Heart right ventricle (tissue), 16 donors: ENCODE measurements around the gene SMAD9. TPM values are rescaled to one million over a fixed set of nuclear protein-coding genes. Genes with fewer than 3 reads are reported as not detected.

Source experiments
- ATAC-seq, 8 donors: fragments of 200-7000 bp; cut with Tn5 transposase; one replicate each; pipeline ENCODE4 v1.9.1; 2020; ENCODE audit warnings: mild to moderate bottlenecking in 8 of 8, moderate library complexity in 8 of 8, moderate number of reproducible peaks in 1 of 8
- DNase-seq, 2 donors: peaks; one replicate each; pipeline ENCODE4 v3.0.0-alpha.2; 2020
- H3K27ac ChIP-seq, 10 donors: fragments of 200-600 bp; sonication (generic) in 2 of 10; one replicate each; pipeline versions ENCODE4 v1.5.0 to v1.8.0; 2020 to 2022; ENCODE audit warnings: mild to moderate bottlenecking in 3 of 10
- H3K27me3 ChIP-seq, 7 donors: fragments of 200-600 bp; one replicate each; pipeline ENCODE4 v1.8.0; 2021 to 2022; ENCODE audit warnings: mild to moderate bottlenecking in 2 of 7
- H3K36me3 ChIP-seq, 9 donors: fragments of 200-600 bp; sonication (generic) in 1 of 9; one replicate each; pipeline versions ENCODE4 v1.5.0 to v1.8.0; 2020 to 2022; ENCODE audit warnings: mild to moderate bottlenecking in 2 of 9
- H3K4me1 ChIP-seq, 9 donors: fragments of 200-600 bp; sonication (generic) in 1 of 9; one replicate each; pipeline versions ENCODE4 v1.5.0 to v1.8.0; 2020 to 2022; ENCODE audit warnings: mild to moderate bottlenecking in 4 of 9
- H3K4me3 ChIP-seq, 10 donors: fragments of 200-600 bp; sonication (generic) in 2 of 10; one replicate each; pipeline versions ENCODE4 v1.5.0 to v1.8.0; 2020 to 2022; ENCODE audit warnings: mild to moderate bottlenecking in 7 of 10, moderate library complexity in 2 of 10
- H3K9me3 ChIP-seq, 11 donors: fragments of 200-600 bp in 10 of 11; sonication (generic) in 2 of 11; one replicate each; pipeline versions ENCODE4 v1.5.0 to v1.8.0; 2013 to 2022; ENCODE audit warnings: mild to moderate bottlenecking in 2 of 11, control low read depth in 1 of 11, moderate library complexity in 1 of 11
- WGBS, 2 donors: extraction: QIAGEN DNeasy Blood & Tissue Kit; methylation state at CpG; one replicate each; pipeline ENCODE4 v1.1.7; 2013; ENCODE audit warnings: inconsistent platforms in 1 of 2; 5-methylcytosine and 5-hydroxymethylcytosine counted together
- intact Hi-C, 10 donors: fragments of 100-400 bp; cut with DNase I; formaldehyde crosslinking; loops; one replicate each; pipeline versions ENCODE4 v1.11.1 to v1.14.2; 2022
- polyA plus RNA-seq, 2 donors: library from polyadenylated mRNA; stranded (reverse); fragments of 200-250 nt; gene quantifications; one replicate each; pipeline ENCODE4 v1.2.3, GENCODE V29; 2013
- total RNA-seq, 10 donors: library from RNA; stranded (reverse); fragmentation: NEBNext Ultra II Directional in 3 of 10; extraction: Animal tissue kit (Norgen Biotek cat#: 25700) in 3 of 10; gene quantifications; one replicate each; pipeline versions ENCODE4 v1.2.1 to v1.2.4, GENCODE V29; 2021 to 2023
- TF ChIP-seq, protein P1 (sequence below), 9 donors: fragments of 200-600 bp; sonication (generic) in 2 of 9; IDR thresholded peaks; one replicate each; pipeline versions ENCODE4 v1.5.0 to v1.8.0; 2021 to 2022; ENCODE audit warnings: antibody characterized with exemption in 9 of 9, mild to moderate bottlenecking in 5 of 9, moderate library complexity in 1 of 9
- donor health status: Arrhythmogenic right ventricular cardiomyopathy.
- donor health status: ischemic (EF 13 %, LVEDD 7.1; RV severe dilation, severe dysfunction).
- donor health status: healthy with polysubstance abuse.
- donor health status: DM: no; HTN: yes; CAD: no.
- donor health status: DM: no; HTN: no; CAD: no.
- donor health status: ischemic (EF 25% LVEDD 6.9; RV normal size, moderate dysfunction).
- donor health status: ischemic (EF 25% LVEDD 5.7; RV mildly dilated, moderate dysfunction).
- donor health status: healthy.
- donor health status: DM: yes; HTN: yes; CAD: no.
- donor health status: Ischemic cardiomyopathy.
- donor health status: ischemic (EF 35%, LVEDD 5.7; RV mildly dilated, moderate dysfunction).
- donor health status: nonischemic (EF 11% LVEDD 7.7; RV severe dilation, severe dysfunction).
- donor health status: DM: yes; HTN: yes; CAD: no.
- donor health status: PGD.
- donor health status: ischemic (EF 29% LVEDD 5.4; RV normal size, mild dysfunction).
- donor health status: nonischemic (EF 23%, LVEDD 6.1; RV moderate dilation, normal function).

Gene SMAD9
- total and polyA plus RNA-seq, 12 donors = 1.2 to 7.8 (median 3.4) TPM

DNA sequence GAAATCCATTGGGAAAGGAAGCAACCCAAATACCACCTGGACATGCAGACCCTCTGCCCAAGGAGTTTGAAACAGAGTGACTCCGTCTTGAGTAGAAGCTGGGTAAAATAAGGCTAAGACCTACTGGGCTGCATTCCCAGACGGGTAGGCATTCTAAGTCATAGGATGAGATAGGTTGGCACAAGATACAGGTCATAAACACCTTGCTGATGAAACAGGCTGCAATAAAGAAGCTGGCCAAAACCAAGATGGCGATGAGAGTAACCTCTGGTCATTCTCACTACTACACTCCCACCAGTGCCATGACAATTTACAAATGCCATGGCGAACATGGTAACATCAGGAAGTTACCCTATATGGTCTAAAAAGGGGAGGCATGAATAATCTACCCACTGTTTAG lies 60.8 kb downstream of the SMAD9 start:
- Histone ChIP-seq H3K36me3 (peaks cover 0 to 20% (median 0%) of the 10 kb centered on the region in 9 donors), H3K4me1 (peaks cover 0 to 19% (median 0%) of the 10 kb centered on the region in 9 donors), H3K27me3 (no peaks in the 10 kb centered on the region), H3K4me3 (no peak overlapping the region), H3K9me3 (no peaks in the 10 kb centered on the region), H3K27ac (no peak overlapping the region)
- DNase-seq (no peak), ATAC-seq (no peak)
- TF ChIP-seq, protein P1, sequence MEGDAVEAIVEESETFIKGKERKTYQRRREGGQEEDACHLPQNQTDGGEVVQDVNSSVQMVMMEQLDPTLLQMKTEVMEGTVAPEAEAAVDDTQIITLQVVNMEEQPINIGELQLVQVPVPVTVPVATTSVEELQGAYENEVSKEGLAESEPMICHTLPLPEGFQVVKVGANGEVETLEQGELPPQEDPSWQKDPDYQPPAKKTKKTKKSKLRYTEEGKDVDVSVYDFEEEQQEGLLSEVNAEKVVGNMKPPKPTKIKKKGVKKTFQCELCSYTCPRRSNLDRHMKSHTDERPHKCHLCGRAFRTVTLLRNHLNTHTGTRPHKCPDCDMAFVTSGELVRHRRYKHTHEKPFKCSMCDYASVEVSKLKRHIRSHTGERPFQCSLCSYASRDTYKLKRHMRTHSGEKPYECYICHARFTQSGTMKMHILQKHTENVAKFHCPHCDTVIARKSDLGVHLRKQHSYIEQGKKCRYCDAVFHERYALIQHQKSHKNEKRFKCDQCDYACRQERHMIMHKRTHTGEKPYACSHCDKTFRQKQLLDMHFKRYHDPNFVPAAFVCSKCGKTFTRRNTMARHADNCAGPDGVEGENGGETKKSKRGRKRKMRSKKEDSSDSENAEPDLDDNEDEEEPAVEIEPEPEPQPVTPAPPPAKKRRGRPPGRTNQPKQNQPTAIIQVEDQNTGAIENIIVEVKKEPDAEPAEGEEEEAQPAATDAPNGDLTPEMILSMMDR (IDR thresholded peaks at IDR 0.05) = no peak
- WGBS, 2 donors = 94 to 98% methylated on average over 4 of the region's 4 CpGs
- intact Hi-C loops = loop anchor here in 9 of 10 donors (2.0 to 10.0 kb wide), 5 partner anchors 63 to 123 kb away; partner anchors contain the start of gene SMAD9 (in 1 of the 9)

DNA sequence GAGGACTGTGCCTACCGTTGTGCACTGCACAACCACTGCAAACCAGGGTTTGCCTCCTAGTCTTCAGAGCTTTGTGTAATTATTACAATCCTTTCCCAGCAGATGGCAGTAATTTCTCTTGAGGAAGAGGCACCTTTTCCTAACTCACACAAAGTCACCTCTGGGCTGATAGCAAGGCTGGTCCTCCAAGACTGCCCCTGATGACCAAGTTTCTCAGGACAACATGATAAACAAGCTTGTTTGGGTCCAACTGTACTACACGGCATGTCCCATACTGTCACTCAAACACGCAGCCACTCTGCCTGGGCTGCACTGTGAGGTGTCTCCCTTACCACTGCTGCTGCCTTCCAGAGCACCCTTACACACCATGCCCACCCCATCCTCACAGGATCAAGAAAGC lies 61.7 kb downstream of the SMAD9 start:
- no peaks in the 10 kb centered on the region for H3K9me3 ChIP-seq
- H3K27me3 ChIP-seq = no peaks in the 10 kb centered on the region
- H3K4me3 ChIP-seq = no peak overlapping the region
- no peak overlapping the region for H3K27ac ChIP-seq
- DNase-seq (no peak), ATAC-seq (peak; percentile 37 to 76 (median 65))
- intact Hi-C loops = loop anchor here in 9 of 10 donors (2.0 to 10.0 kb wide), 5 partner anchors 64 to 124 kb away; partner anchors contain the start of gene SMAD9 (in 1 of the 9)
- H3K36me3 ChIP-seq = peaks cover 0 to 16% (median 0%) of the 10 kb centered on the region in 9 donors
- TF ChIP-seq, protein P1 (IDR thresholded peaks at IDR 0.05) = peak; percentile 14 to 64 (median 57)
- H3K4me1 ChIP-seq = peaks cover 0 to 19% (median 0%) of the 10 kb centered on the region in 9 donors
- 34 to 43% methylated on average over 3 of the region's 3 CpGs for WGBS, 2 donors

DNA sequence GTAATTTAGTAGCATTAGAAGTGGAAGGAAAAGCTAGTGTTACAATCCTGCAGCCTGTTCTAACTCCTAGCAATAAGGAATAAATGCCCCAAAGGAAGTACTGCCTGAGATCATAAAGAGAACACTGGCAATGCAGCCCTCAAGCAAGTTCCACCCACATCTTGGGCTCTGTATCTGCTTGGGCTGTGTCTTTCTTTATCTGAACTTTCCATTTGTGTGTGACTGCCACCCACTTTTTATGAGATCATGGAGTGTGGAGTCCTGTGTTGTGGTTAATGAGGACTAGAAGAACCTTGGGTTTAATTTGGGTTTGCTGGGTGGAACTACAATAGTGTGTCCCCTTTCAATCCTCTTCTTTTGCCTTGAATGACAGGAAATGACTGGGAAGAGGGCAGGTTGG lies 62.8 kb downstream of the SMAD9 start:
- DNase-seq (no peak), ATAC-seq (no peak)
- intact Hi-C loops = loop anchor here in 7 of 10 donors (2.0 to 10.0 kb wide), 5 partner anchors 65 to 125 kb away; partner anchors contain the start of gene SMAD9 (in 1 of the 7)
- H3K4me1 ChIP-seq = peaks cover 0 to 10% (median 0%) of the 10 kb centered on the region in 9 donors
- TF ChIP-seq, protein P1 (IDR thresholded peaks at IDR 0.05) = no peak
- no peaks in the 10 kb centered on the region for H3K9me3 ChIP-seq
- H3K27me3 ChIP-seq = no peaks in the 10 kb centered on the region
- H3K36me3 ChIP-seq = peaks cover 0 to 26% (median 0%) of the 10 kb centered on the region in 9 donors
- H3K4me3 ChIP-seq = no peak overlapping the region
- H3K27ac ChIP-seq = no peak overlapping the region

DNA sequence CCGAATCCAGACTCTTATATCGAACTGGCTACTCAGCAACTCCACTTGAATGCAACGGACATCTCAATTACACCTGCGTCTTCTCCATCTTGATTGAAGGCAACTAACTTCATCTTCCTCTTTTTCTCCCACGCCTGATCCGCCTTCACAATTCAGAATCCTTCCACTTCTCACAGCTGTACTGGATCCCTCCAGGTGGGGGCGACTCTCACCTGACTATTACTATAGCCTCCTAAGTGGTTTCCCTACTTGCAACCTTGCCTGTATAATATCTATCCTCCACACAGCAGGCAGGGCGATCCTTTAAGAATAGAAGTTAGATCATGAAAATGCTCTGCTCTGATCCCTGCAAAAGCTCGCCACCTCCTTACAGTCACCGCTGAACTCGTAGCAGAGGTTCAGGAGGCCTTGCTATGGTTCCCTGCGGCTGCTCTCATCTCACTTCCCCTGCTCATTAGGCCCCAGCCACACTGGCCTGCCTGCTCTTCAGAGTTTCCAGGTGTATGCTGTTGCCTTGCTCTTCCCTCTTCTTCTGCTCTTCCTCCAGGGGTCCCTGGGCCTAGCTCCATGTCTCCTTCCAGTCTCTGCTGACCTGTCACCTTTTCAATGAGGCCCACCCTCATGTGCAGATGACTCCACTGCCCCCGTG lies 69.1 kb downstream of the SMAD9 start:
- intact Hi-C loops = loop anchor here in 1 of 10 donors (10.0 kb wide), 1 partner anchor 104 kb away; no protein-coding TSS in a partner anchor
- Histone ChIP-seq H3K9me3 (no peaks in the 10 kb centered on the region), H3K27ac (no peak overlapping the region), H3K36me3 (peaks cover 0 to 36% (median 0%) of the 10 kb centered on the region in 9 donors), H3K4me1 (peaks cover 0 to 17% (median 10%) of the 10 kb centered on the region in 9 donors), H3K27me3 (no peaks in the 10 kb centered on the region), H3K4me3 (no peak overlapping the region)
- WGBS, 2 donors = 90% methylated on average over 13 of the region's 13 CpGs
- ATAC-seq (no peak), DNase-seq (no peak)
- TF ChIP-seq, protein P1 (IDR thresholded peaks at IDR 0.05) = peak in 5 of 9 donors; percentile 10 to 29 (median 24)
